Measurements from ENCODE around the gene TGFB1I1.
"Not testable (repeated sequence)": the region's sequence is repeated elsewhere in the genome, so short reads cannot be mapped to it uniquely, and the experiment has no call there.

The TGFB1I1 gene

DNA sequence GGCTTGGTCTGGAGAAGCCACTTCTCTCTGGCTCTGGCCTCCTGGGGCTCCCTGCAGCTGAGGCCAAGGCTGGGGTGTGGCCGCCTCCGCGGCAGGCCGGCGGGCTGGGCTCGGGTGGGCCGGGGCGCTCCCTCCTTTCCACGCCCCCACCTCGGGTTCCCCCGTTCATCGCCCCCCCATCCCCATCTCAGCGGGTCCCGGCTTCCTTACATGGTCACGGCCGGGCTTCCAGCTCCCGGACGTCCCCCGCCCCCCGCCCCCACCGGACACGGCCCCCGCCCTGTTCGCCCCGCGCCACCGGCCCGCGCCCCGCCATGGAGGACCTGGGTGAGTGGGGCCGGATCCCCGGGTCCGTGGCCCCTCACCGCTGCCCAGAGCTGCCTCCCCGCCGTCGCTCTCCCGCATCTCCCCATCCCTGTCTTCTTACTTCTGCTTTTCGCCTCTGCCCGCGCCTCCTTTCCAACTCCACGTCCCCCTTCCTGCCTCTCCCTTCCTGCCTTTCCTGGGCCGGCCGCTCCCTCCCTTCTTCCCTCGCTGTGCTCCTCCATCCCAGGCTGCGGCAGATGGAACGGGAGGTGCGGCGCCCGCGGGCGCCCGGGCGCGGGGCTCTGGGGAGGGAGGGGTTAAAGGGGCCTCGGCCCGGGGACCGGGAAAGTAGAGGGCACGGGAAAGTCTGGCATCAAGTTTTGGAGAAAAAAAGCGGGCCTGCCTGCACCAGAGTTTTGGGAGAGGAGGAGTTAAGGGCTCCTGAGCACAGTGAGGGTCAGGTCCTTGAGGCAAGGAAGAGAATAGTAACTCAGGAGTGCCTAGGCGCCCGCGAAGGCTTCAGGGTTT lies at the start of gene TGFB1I1:
TSS of gene TGFB1I1 (plus strand) at position 278 of the 834 bp plus-strand sequence. CDS start at position 315, 37 bp downstream.
- no peak for DNase-seq

DNA sequence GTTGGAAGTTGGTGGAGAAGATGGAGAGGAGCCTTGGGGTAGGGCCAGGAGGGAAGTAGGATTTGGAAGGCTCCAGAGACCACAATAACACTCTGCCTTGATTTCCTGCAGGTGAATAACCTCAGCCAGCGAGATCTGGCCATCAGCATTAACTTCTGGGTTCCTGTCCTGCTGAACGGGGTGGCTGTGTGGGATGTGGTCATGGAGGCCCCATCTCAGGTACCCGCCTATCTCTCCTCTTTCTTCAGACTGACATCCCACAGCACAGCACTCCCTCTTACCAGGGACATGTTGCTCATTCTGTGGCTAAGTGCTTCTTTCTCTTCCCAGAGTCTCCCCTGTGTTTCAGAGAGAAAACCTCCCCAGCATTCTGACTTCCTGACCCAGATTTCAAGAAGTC lies 48.7 kb upstream of the TGFB1I1 start:
- no peak for DNase-seq

DNA sequence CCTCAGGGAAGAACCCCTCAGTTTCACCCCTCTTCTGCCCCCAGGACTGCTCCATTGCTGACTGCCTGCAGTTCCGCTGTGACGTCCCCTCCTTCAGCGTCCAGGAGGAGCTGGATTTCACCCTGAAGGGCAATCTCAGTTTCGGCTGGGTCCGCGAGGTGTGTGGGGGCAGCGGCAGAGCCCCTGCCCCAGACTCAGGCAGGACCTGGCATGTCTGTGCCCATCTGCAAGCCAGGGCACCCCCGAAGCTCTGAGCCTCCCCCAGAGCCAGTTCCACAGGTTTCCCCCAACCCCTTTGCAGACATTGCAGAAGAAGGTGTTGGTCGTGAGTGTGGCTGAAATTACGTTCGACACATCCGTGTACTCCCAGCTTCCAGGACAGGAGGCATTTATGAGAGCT lies 48.2 kb upstream of the TGFB1I1 start:
- DNase-seq, result no peak

DNA sequence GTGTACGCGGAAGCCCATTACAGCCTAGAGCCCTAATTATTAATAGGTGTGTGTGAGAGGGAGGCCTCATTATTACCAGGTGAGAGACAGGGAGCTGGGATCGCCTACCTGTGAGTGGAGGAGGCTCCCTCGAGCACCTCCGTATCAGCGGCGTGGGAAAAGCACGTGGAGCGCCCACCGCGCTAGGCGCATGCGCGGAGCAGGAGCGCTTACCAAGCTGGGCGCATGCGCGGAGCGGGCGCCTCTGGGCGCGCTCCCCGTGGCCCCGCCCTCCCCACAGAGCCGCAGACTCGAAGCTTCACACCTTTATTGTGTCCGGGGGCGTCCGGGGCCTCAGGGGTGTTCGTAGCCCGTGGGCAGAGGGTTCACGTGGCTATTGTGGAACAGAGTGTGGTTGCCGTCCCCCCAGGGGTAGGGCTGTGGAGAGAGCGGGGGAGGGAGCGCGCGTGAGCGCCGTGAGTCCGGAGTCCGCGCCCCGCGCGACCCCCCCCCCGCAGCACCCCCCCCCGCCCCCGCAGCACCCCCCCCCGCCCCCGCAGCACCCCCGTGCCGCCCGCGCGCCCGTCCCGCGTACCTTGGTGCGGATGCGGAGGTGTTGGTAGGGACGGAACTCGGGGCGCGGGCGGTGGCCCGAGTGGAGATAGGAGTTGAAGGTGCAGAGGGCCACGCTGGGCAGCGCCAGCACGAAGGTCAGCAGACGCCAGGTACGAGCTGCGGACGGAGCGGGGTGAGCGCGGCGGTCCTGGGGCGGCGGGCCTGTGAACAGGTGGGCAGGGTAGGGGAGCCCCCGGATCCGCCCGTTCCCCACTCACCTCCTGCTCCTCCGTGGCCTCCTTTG lies 44.3 kb upstream of the TGFB1I1 start:
- no peak for DNase-seq

DNA sequence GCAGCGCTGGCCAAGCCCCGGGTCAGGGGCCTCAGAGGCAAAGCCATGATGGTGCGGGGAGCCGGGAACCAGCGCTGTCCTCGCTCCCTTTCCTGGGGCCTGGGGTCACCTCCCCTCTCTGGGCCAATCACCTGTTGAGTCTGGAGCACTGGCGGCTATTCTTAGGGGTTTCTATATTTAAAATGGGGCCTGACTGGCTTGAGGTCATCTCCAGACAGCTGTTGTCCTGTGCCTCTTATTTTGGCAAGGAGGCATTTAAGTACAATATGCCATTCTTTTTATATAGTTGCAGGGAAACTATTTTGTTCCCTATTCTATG lies 43.7 kb upstream of the TGFB1I1 start, which contains the start of gene COX6A2:
TSS of gene COX6A2 (minus strand) at position 82 of the 319 bp plus-strand sequence. CDS start at position 47, 35 bp downstream.
- no peak for DNase-seq

DNA sequence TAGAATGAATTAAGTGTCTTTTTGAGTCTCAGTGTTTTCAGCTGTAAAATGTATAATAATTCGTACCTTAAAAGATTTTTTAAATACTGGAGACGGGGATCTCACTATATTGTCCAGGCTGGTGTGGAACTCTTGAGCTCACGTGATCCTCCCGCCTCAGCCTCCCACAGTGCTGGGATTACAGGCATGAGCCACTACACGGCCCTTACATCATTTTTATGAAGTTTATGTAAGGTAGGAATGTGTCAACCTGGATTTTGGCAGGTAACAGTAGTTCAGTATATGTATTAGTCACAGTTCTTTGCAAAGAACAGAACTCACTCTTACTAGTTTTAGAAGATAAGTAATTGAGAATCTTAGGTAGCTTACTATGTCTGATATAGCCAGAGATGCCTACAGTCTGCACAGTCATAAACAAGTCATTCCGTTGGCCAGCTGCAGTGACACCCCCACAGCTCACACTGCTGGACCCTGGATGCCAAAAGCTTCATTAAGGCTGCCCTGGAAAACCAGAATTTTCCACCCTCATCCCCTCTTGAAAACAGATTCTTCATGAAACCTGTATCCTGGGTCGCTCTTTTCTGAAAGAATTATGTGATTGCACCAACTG lies 43.2 kb upstream of the TGFB1I1 start:
- no peak for DNase-seq

DNA sequence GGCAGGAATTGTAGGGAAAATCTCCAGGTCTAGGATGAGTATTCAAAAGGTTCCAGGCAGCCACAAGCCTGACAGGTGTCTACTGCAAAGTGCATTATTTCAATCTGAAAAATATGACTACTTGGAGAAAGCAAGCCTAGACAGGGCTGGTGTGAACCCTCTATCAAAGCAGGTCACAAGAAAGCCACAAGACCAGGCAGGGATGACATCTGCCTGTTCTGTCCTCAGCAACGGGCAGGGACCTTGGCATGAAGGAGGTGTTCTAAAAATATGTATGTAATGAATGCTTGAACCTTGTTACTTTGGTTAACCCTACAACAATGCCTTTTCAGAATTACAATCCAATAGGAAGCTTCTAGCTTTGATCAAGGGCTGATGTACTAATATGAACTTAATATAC lies 42.6 kb upstream of the TGFB1I1 start:
- no peak for DNase-seq

DNA sequence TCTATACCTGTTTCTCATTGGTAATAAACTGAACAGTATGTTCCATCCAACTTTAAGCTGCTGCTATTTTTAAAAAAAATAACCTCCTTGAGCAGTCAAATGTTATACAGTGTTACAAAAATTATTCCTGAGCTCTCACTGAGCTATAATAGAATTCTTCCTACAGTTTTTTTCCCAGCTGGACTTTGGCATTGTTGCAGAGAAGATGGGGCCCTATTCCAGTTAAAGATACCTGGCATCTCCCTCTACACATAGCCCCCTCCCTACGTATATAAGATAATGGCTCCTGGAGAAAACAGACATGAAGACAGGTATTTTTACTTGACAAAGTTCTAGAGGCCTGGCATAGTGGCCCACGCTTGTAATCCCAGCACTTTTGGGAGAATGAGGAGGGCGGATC lies 42.2 kb upstream of the TGFB1I1 start:
- DNase-seq, result no peak

DNA sequence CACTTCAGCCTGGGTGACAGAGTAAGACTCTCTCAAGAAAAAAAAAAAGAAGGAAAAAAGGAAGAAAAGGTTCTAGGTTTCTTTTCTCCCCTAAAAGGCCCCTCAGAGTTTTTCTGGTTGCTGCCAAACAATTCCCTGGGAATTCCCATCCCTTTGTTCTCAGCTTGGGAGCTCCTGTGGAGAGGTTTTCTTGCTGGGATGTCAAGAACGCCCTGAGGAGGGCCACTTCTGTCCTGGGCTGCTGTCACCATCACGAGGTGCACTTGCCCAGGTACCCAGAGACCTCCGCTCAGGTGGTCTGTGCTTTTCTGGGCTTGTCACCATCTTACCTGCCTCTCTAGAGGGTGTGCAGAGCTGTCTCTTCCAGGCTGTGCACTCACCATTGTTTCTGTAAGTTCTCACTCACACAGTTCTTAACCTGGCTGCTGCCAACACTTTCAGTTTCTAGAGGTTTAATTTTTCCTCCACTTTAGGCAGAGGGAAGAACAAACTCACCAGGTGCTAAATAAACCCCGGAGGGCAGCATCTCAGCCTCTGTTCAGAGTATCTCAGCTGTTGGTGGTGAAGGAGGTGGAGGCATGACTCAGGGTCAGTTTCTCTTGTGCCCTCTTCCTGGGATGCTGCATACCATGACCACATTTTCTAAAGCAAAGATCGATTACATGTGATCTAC lies 41.4 kb upstream of the TGFB1I1 start:
- DNase-seq, result no peak

DNA sequence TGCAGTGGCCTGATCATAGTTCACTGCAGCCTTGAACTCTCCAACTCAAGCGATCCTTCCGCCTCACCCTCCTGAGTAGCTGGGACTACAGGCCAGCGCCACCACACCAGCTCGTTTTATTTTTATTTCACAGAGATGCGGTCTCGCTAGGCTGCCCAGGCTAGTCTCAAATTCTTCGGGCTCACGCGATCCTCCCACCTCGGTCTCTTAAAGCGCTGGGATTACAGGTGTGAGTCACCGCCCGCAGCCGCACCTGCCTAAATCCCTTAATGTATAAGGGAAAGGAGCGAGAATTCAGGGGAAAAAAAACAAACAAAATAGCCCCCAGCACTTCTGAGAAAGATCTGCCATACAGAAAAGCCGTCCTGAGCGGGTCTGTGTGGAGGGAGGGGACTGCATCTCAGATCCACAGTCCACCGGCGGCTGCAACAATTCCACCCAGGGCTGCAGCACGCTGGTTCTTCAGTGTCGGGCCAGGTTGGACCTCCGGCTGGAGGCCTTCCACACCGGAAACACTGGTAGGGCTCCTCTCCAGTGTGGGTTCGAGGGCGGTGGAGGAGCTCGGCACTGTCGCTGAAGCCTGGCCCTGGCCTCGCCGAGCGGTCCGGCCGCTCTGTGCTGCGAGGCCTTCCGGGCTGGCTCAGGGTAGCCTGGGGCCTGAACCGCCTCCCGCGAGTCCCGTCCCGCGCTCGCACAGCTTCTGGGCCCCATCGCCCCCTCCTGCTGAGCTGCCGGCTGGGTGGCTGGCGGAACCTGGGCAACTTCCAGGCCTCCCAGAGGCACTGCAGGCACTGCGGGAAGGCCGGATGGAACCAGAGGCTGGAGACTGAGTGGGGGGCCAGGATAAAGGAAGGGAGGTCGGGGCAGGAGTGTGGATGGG lies 36.4 kb upstream of the TGFB1I1 start:
- DNase-seq, result no peak

DNA sequence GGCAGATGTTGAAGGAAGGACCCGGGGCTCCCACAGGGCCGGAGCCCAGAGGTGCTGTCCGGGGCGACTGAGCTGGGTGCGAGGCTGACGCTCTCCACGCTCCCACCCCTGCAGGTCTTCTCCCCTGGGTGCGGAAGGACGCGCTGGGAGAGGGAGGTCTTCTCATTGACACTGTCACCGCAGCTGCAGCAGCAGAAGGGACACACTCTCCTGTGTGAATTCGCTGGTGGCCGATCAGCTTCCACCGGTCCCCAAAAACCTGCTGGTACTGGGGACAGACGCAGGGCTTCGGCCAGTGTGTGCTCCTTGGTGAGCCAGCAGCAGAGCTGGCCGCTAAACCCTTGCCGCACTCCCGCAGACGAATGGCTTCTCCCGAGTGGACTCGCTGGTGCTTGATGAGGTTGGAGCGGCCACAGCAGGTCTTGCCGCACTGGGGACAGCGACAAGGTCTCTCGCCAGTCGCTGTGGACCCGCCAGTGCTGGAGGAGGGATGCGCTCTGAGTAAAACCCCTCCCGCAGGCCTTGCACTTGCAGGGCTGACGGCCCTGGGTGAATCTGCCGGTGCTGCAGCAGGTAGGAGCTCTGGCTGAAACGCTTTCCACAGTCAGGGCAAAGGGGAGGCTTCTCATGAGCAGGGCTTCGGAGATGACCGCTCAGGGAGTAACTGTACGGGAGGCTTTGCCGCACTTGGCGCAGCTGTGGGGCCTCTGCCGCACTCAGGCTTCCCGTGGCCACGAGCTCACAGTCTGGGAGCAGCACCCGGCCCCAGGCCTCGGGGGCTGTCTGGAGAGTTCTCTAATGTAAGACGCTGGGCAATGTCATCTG lies 35.5 kb upstream of the TGFB1I1 start:
- no peak for DNase-seq

DNA sequence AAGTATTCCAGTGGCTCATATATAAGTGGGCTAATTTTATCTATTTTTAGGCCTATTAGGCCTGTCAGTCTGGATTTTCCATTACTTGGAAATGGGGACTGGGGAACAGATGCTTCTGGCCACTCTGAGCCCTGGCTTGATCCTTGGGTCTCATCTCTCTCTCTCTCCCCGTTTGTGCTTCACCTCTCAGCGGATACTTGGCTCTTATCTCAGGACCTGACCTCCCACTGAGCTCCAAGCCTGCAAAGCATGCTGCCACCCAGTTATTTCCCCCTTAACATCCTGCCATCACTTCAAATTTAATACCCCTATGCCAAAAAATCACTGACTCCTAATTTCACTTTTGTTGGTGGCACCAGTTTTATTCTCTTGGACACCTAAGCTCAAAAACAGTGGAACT lies 33.5 kb upstream of the TGFB1I1 start:
- no peak for DNase-seq

DNA sequence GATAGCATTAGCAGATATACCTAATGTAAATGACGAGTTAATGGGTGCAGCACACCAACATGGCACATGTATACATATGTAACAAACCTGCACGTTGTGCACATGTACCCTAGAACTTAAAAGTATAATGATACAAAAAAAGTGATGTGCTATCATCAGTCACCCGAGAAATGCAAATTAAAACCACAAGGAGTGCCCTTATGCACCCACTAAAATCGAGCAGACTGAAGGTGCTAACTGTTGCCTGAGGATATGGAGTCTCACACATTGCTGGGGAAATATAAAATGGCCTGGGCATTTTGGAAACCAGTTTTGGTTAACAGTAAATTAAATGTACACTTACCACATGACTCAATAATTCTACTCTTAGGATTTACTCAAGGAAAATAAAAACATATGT lies 32.9 kb upstream of the TGFB1I1 start:
- not testable (repeated sequence) for DNase-seq

DNA sequence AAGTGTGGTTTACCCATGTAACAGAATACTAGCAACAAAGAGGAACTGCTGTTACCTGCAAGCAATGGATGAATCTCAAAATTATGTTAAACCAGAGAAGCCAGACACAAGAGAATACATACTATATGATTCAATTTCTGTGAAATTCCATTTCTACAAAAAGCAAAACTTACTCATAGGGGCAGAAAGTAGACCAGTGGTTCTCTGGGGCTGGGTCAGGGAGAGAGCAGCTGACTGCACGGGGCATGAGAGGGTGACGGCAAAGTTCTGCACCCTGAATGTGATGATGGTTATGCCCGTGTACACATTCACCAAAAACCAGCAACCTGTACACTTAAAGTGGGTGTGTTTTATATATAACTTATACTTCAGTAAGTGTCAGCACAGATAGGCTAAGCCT lies 32.4 kb upstream of the TGFB1I1 start:
- no peak for DNase-seq

DNA sequence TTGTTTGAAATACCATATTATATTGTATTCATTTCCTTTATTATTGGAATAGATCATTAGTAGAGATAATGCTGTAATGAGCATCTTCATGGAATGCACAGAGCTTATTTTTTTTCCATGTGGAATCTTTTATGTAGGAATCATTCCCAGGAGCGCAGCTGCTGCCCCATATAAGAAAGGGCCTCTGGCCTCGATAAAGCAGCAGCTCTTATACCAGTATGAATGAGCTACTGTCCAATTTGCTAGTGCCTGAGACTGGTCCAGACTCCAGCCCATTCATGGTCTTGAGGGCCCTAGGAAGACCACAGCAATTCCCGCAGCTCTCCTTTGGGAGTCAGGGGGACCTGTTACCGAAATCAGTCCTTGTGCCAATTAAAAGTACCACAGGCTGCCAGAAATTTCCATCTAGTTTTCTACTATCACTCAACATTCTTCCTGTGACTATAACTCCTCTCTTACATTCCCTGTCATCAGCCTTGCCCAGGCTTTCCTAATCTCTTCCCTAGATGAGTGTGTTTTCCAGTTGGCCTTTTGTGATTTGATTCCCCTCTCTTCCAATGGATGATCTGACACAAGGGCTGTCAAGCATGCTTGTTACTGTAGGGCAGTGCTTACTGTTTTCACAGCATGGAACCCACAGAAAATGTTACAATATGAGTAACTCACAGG lies 31.3 kb upstream of the TGFB1I1 start:
- DNase-seq, result no peak

DNA sequence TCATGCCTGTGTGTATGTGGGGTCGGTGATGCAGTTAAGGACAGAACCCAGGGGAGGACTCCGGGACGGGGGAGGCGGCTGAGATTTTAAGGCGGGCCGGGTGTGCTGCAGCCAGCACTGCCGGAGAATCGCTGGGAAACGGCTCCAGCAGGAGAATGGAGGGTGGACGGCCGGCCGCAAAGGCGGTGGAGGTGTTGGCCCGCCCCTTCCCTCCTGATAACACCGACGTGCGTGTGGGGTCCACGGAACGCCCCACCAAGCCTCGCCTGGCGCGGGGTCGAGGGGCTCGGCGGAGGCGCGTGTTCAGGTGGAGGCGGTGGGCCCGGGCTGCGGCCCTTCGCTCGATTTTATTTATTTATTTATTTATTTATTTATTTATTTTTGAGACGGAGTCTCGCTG lies 30.0 kb upstream of the TGFB1I1 start:
- no peak for DNase-seq

DNA sequence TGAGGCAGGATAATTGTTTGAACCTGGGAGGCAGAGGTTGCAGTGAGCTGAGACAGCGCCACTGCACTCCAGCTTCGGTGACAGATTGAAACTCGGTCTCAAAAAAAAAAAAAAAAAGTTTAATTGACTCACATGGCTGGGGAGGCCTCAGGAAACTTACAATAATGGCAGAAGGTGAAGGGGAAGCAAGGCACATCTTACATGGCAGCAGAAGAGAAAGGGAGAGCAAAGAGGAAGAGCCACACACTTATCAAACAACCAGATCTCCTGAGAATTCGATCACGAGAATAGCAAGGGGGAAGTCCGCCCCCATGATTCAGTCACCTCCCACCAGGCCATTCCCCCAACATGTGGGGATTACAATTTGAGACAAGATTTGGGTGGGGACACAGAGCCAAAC lies 26.0 kb upstream of the TGFB1I1 start:
- DNase-seq, result not testable (repeated sequence)

DNA sequence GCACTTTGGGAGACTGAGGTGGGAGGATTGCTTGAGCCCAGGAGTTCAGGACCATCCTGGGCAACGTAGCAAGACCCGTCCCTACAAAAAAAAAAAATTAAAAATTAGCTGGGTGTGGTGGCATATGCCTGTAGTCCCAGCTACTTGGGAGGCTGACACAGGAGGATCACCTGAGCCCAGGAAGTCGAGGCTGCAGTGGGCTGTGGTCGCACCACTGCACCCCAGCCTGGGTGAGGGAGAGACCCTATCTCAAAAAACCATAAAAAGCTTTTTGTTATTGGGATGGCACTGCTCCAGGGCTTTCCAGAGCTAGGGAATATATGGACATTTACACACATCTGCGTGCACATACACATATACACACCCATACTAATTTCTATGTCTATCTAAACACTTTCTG lies 20.8 kb upstream of the TGFB1I1 start:
- no peak for DNase-seq

DNA sequence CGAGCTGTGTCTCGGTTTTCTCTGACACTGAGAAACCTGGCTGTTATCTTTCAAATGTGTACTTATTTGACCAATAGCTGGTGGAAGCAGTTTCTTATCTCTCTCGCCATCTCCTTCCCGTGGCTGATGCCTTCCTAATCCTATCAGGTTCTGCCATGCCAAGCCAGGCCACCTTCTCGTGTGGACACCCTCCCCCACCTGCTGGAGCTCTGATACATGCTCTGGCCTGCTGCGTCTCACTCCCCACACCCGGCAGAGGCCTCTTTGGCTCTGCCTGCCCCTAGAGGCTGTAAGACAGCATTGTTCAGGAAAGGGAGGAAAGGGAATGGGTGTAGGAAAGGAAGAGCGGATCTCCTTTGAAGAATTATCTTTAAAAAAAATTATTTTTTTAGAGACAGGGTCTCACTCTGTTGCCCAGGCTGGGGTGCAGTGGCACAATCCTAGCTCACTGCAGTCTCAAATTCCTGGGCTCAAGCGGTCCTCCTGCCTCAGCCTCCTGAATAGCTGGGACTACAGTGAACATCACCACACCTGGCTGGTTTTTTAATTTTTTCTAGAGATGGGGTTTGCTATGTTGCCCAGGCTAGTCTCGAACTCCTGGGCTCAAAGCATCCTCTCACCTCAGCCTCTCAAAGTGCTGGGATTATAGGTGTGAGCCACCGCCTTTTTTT lies 20.1 kb upstream of the TGFB1I1 start:
- no peak for DNase-seq

DNA sequence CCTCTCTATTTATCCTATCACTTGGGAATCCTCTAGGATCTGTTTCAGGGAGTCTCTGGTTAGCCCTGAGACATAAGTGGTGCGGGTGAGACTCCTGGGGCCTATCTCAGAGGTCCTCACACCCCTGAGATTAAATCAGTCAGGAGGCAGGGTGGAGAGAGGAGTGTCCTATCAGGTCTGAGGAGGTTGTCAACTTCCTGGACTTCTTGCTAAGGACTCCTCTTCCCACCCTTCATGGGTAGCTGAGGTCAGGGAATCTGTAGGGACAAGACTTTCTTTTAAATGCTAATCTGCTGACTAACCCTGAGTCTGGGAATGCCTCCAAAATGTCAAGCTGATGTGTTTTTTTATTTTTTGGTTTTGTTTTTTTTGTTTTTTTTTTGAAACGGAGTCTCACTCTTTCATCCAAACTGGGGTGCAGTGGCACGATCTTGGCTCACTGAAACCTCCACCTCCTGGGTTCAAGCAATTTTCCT lies 19.3 kb upstream of the TGFB1I1 start:
- DNase-seq, result no peak
